HG03135 (cell line): ENCODE results near the gene ESR1.

Experiments
- ATAC-seq: cut with Tn5 transposase; IDR thresholded peaks from one replicate; pipeline ENCODE4 v1.9.1; 2021; ENCODE audit warnings: mild to moderate bottlenecking, moderate library complexity; ENCODE audit not compliant: unreplicated experiment

ESR1 gene

DNA sequence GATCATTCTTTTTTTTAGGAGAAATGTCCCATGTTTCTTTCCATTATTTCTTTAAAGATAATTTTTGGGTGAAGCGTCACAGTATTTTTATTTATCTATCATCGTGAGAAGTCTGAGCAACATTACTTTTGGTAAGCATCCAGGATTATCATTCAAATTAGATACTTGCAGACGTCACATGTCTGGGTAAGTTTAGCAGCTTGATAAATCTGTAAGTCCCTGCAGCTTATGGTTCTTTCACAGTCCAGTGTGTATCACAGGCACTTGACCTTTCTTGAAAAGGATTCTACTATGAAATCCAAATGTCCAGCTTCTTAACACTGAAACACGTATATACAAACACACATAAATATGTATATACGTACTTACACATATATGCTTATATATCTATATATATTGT is 359.4 kb downstream of the ESR1 start:
- ATAC-seq, result no peak

DNA sequence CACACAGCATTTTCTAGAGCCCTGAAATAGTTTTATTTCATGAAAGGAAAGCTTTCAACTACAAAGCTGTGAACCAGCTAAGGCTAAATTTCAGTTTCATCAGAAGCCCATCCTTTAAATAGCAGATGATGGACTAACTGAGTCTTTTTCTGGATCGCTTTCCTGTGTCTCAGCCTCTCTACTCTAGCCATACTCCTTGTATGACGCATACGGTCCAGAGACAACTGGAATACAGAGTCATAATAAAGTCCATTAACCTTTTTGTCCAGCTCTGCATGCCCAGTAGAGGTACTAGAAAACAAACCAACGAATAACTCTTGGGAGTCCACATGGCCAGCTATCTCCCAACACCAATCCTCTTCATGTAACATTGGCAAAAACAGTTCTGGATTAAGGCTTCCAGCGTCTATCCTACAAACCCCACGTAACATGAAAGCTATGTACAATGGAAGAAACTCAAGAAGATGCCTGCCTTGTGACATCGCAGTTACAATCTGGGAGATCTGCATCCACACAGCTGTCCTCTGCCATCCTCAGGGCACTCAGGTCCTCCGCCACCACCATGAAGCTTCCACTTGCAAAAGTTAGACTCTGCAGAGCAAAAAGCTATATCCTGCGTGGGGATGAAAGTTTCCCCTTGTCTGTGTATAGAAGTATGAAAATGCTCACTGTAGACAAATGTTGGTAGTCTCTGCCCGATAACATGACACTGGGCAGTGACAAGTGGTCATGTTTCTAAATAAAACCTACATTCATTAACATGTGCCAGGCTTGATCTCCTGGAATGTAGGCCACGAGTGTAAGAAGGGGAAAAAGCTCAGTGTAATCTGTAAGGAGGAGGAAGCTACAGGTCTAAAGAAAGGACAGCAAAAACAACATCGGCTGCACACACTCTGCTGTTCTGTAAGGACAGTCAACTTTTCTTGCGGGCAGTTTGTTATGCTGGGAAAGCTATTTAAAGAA is 360.4 kb downstream of the ESR1 start:
- no peak for ATAC-seq

DNA sequence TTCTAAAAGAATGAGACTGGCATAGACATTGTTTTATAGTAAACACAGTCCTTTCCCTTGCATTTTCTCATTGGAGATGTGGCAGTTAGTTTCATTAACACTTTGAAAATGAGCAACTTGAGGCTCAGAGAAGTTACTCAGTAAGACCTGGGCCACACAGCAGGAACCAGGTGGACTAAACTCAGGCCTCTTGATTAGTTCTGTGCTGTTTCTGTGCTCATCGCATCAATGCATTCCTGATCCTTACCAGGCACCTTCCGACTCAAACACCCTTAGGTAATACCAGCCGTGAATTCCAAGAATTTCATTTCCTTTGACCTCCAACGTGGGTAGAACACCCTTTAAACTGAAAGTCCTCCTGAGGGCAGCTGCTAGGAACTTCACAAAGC is 362.8 kb downstream of the ESR1 start:
- ATAC-seq, result no peak

DNA sequence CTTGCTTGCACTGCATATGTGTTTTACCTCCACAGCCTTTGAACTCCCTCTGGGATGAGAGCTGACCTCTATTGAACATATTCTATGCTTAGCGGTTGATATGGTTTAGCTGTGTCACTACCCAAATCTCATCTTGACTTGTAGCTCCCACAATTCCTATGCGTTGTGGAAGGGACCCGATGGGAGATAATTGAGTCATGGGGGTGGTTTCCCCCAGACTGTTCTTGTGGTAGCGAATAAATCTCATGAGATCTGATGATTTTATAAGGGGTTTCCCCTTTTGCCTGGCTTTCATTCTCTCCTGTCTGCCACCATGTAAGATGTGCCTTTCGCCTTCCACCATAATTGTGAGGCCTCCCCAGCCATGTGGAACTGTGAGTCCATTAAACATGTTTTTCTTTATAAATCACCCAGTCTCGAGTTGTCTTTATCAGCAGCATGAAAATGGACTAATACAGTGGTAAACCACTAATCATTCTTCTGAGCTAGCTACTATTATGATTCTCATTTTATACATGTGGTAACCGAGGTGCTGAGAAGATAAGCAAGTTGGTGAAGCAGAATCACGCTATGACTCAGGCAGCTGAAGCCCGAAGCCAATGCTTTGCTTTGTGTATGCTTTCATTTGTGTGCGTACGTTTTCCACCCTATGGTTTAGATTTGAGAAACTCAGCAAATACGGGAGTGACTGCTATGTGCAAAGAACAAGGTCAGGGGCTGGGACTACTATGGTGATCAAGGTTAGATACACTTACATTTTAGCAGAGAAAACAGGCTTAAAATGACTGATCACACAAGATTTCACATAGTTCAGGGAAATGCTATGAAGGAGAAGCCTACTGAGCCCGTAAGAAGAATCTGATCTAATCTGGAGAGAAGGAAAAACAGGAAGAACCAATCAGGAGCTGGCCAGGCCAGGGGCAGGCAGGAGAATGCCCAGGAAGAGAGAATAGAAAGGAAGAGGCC is 363.5 kb downstream of the ESR1 start:
- ATAC-seq, result peak; percentile 96

DNA sequence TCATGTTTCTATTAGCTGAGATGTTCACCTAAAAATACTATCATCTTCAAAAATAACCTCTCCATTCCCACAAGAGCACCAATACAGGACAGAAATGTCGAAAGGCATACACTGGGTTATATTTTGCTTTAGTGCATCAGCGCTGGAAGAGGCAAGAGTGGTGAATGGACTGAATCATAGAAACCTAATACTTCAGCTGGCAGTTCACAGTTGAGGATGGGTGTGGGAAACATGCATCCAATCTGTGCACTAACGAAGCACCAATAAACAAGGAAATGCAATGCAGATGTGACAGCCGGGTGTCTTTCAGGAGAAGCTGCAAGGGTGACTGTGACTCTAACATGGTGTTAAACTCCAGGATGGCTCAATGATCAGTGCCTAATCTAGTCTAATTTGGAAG is 365.8 kb downstream of the ESR1 start:
- no peak for ATAC-seq

DNA sequence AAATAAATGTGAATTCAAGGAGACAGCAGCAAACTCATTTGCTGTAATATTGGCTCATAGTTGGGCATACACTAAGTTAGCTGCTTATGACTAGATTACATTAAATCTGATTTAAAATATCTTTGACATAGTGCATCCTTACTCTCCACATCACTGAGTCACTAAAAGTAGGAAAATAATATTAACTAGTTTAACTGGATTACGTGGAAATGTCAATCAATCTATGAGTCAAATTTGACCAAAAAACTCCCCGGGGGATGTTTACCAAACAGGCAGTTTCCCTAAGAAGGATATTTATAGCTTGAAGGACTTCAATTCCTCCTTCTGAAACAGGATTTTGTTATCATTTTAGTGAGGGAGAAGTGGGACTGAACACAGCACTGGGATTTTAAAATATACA is 366.5 kb downstream of the ESR1 start:
- no peak for ATAC-seq

DNA sequence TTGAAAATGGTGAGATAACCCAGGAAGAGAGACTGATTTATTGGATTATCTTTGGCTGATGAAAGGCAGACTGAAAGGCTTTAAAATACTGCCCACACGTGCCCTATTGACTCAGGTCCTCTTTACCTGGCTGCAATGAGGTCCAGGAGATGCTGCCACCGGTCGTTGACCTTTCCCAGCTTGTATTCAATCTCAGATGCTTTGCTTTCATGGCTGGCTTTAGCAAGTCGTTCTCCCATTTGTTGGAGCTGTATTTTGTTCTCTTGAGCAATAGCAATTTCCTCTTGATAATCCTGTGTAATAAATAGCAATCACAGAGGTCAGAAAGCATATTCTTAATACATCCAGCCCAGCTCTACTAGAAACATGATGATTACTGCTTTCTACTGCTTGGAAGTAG is 368.8 kb downstream of the ESR1 start:
- no peak for ATAC-seq
